HuH-7.5 (cell line): Measurements from ENCODE around the gene LRRC71.

Experiments used
- DNase-seq: peaks from one replicate; pipeline ENCODE4 v3.0.0; 2011; ENCODE audit warnings: low spot score

The LRRC71 gene

GRCh38 chr1:156920233-156921052 is at the start of gene LRRC71:
TSS of gene LRRC71 (plus strand) at chr1:156920632. CDS start at chr1:156920804, 172 bp downstream.
- DNase-seq: peak; percentile 91

DNA sequence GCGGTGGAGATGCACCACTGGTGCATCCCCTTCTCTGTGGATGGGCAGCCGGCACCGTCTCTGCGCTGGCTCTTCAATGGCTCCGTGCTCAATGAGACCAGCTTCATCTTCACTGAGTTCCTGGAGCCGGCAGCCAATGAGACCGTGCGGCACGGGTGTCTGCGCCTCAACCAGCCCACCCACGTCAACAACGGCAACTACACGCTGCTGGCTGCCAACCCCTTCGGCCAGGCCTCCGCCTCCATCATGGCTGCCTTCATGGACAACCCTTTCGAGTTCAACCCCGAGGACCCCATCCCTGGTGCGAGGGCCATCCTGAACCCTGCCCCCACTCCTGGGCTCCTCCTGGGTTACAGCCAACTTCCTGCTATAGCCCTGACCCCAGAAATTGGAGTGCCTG is 46.8 kb upstream of the LRRC71 start:
- DNase-seq: no peak

DNA sequence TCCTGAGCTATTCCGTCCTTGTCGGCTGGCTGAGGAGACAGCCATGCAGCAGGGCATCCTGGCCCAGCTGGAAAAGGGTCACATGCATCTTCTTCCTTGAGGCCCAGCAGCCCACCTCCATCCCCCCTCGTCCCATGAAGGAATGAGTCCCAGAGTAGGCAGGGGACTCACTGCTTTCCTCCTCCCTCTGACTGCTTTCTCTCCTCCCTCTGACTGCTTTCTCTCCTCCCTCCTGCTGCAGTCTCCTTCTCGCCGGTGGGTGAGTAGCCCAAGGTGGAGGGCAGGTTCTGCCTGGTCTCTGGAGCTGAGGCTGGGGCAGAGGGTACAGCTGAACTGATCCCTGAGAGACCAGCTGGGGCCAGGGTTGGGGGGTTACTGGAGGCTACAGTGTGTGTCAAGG is 46.3 kb upstream of the LRRC71 start:
- no peak for DNase-seq

- DNase-seq: no peak
These were observed 45.7 kb upstream of the LRRC71 start for GRCh38 chr1:156874572-156875340.

DNA sequence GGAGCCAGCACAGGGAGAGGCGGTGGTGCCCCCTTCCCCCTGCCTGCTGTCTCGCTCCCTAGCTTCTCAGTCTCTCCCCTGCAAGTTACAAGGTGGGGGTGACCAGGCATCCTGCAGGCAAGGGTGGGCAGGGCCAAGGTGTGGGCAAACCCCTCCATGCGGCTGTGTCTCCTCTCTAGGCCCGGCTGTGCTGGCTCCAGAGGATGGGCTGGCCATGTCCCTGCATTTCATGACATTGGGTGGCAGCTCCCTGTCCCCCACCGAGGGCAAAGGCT is 45.2 kb upstream of the LRRC71 start:
- DNase-seq: no peak

- no peak for DNase-seq
These were observed 44.2 kb upstream of the LRRC71 start for GRCh38 chr1:156876281-156876680.

DNA sequence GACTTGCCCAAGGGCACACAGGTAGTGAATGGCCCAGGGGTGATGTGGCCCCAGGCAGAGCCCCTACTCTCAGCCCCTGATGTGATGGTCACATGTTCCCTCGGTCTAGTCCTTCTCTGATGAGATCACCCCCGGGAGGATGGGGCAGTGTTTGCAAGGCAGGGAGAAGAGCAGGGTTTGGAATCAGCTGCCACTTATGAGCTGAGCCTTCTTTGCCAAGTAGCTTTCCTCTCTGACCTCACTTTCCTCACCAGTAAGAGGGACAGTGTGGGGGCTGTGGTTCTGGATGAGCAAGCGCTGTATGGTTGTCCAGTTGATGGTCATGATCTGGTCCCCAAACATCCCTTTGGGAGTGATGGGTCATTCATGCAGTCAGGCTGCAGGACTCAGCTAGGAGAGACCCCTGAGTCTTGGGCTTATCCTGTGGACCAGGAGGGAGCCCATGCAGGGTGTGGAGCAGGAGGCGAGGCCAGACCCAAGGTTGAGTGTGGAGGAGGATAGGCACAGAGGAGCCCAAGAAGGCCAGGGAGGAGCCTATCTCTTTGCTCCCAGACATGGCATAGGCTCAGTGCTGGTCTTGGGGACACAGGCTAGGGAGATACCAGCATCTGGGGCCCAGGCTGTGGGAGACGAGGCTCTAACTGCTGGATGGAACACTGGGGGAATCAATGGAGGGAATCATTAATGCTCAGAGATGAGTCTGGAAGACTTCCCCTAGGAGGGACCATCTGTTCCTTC is 42.8 kb upstream of the LRRC71 start:
- no peak for DNase-seq

- no peak for DNase-seq
These were observed 40.6 kb upstream of the LRRC71 start for GRCh38 chr1:156879876-156880275.

DNA sequence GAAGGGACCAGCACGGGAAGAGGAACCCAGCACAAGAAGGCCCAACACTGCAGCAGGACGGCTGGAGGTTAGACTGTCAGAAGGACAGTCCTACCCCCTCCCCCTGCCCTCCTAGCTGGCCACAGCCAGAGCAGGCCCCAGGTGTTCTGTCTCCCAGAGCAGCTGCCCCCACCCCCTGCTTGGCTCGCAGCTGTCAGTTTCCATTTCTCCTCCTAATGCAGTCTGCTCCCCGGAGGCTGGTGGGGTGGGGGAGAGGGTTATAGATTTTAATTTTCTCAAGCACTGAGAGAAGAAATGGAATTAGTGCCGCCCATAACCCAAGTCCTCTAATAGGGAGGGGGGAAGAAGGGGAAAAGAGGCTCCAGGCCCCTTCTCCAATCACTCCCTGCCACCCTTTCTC is 40.0 kb upstream of the LRRC71 start:
- no peak for DNase-seq

DNA sequence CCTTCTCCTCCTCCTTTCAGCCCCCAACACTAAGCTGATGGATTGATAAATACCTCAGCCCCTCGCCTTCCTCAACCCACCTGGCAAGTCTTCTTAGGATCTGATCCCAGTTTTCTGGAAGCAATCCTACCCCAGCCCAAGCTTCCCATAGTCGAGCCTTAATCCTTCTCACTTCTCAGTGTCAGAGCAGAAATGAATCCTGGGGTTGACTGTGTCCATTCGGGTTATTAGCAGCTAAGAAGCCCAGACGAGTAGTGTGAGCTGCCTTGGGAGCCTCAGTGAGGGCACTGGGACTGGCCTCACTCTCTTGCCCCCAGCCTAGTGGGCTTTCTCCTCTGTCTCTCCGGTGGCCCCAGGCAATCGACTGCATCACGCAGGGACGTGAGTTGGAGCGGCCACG is 39.3 kb upstream of the LRRC71 start:
- DNase-seq: no peak

GRCh38 chr1:156881663-156882062 is 38.8 kb upstream of the LRRC71 start:
- no peak for DNase-seq

DNA sequence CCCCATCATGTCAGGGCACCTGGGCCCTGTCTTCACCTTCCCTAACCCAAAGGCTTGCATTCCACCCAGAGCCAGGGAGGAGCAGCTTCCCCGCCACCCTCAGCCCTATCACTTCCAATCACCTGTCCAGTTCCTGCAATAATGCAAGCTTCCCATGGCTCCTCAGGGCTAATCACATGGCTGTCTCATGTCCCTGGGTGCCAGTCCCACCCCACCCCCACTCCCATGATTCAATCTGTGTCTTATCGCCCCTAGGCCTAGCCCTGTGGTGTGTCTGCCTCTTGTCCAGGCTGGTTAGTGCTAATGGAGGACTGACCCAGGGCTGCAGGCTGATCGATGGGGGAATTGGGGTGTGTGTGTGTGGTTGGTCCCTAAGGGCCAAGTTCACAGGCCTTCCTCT is 37.9 kb upstream of the LRRC71 start:
- no peak for DNase-seq

DNA sequence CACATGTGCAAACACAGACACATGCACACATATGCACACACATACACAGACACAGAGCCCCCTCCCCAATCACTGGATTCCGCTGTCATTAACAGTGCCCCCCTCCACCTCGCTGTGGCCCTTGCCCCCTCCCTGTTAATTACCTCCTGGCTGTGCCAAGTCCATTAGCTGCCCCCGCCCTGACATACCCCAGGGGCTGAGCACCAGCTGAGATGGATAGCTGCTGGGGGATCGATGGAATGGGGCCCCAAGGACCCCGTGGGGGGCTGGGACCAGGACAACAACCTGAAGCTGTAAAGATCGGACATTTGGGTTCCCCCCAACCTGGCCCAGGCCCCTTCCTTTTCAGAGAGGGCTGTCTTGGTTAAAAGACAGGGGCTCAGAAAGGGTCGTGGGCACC is 36.5 kb upstream of the LRRC71 start:
- no peak for DNase-seq

DNA sequence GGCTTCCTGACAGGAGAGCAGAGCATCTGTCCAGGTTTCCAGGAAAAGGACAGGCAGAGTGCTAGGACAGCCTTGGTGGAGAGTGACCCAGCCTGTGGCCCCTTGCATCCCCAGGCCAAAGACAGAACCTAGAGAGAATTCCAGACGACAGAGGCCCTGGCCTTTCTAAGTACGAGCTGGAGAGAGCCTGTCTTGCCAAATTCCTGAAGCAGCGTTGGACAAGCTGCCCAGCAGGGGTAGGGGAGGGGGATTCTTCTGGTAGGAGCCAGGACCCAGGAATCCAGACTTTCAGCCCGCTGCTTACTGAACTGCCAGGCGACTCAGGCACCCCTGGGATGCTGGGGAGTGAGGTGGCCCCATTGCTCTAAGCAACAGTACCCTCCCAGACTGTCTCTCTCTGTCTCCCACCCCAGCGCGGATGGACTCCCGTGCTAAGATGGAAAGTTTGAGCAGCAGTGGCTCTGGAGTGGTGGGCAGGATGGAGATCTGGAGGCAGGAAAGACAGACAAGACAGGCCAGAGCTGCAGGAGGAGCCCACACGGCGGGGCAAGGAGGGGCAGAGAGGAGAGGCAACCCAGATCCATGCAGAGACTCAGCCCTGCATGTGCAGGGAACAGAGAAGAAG is 35.8 kb upstream of the LRRC71 start:
- DNase-seq: no peak

DNA sequence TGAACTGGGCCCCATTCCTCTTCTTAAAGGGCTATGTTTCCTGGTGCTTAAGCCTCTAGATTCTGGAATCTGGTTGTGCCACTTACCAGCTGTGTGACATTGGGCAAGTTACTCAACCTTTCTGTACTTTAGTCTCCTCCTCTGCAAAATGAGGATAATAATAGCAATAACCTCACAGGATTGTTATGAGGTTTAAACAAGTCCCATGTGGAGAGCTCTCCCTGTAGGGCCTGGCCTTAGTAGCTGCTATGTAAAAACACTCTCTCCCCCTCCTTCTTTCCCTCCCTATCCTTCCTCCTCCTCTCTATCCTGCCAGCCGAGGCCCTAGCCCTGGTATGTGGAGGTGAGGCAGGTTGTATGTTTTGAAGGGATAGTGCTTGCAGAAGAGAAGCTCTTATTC is 35.1 kb upstream of the LRRC71 start:
- DNase-seq: no peak

DNA sequence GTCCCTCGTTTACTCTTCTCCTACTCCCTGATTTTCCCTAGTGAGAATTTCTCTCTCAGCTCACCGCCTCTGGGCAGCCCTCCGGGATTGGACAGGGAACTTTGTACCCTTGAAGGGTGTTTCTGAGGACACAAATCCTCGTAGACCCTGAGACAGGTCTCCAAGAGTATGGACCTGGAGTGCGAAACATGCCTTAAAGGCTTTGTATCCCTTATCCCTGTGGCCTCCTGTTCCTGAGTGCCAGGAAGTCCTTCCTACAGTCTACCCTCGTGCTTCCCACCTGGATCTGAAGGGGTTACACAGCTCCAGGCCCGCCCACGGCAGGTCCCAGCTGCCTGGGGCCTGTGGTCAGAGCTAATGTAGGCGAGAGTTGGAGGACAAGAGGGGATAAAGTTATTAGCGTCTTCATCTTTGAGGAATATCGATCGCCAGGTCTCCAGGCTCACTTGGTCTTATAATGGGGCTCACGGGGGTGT is 34.5 kb upstream of the LRRC71 start:
- DNase-seq: no peak

DNA sequence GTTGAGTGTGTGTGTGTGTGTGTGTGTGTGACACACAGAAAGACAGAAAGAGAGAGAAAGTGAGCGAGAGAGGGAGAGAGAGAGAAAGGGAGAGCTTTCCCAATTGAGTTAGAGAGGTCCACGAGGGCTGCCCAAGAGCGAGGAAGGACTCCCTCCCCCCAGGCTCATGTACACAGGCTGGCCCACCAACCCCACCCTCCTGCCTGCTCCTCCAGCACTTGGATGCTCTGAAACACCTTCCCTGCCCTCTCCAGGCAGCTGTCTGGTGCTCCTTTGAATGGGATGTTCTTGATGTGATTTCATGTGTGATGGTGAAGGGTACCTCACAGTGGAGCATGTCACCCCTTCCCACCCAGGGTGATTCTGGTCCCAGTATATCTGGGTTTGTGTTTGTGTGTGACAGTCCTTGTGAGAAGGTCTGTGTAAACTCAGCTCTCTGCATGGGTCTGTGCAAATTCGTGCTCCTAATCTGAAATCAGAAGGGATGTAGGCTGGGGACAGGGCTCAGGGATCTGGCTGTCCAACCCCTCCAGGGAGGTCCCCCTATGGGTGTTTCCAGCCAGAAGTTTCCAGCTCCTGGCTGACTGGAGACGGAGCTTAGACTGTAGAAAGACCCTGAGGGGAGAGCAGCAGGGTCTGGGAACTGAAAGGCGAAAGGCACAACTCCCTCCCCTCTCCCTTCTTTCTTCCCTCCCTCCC is 33.7 kb upstream of the LRRC71 start:
- DNase-seq: no peak

- no peak for DNase-seq
These were observed 33.1 kb upstream of the LRRC71 start for GRCh38 chr1:156887317-156887716.

- DNase-seq: no peak
These were observed 32.7 kb upstream of the LRRC71 start for GRCh38 chr1:156887734-156888133.

DNA sequence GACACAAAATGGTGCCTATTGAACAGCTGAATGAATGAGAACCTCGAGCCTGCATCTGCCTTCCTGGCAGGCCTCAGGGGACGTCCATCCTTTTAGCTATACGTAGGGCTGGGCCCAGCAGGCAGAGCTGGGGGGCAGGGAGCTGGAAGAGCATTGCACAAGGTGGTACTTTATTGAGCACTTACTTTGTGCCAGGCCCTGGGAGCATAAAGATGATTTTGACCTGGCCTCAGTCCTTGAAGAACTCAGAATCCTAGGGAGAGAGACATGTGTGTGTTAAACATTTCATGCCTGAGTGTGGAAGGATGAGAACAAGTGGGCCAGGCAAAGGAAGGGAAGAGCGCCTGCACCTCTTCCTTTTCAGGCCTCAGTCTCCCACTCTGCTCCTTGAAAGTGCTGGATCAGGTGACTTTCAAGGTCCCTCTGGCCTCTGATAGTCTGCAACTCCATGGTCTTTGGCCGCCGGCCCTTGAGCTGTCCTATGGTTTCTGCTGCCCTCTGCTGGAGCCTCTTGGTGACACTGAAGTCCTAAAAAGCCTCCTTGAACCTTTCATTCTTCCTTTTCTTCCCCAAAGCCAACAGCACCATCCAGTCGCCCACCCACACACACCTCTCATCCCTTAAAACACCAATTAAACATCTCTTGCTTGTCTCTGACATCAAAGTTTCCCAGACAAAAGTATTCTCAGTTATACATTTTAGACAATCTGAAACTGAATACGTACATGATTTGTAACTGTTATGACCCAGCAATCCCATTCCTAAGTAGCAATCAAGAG is 30.4 kb upstream of the LRRC71 start:
- DNase-seq: peak; percentile 86
